ENCODE data around the gene DCLRE1B. TPM values are rescaled to one million over a fixed set of nuclear protein-coding genes. Genes with fewer than 3 reads are reported as not detected.
A peak's percentile ranks its signal among the peaks of the same experiment; 100 is the strongest.

Gene DCLRE1B
- total RNA-seq, 1 experiment from 2014 or later: 5.1 TPM

- DNase-seq (ENCODE audit: low read depth): no peak
- in situ Hi-C loops (cut with HindIII; ENCODE audit: low pct_unique_long_range_greater_than_20kb, low sequenced_read_pairs): no loop called here
These were observed 8.9 kb downstream of the DCLRE1B start for GRCh38 chr1:113913887-113914664.

GRCh38 chr1:113916974-113917373 lies 11.8 kb downstream of the DCLRE1B start:
- in situ Hi-C loops (cut with HindIII; ENCODE audit: low pct_unique_long_range_greater_than_20kb, low sequenced_read_pairs): no loop called here
- no peak for DNase-seq (ENCODE audit: low read depth)

GRCh38 chr1:113917400-113918082 lies 12.4 kb downstream of the DCLRE1B start:
- in situ Hi-C loops (cut with HindIII; ENCODE audit: low pct_unique_long_range_greater_than_20kb, low sequenced_read_pairs): no loop called here
- DNase-seq (ENCODE audit: low read depth): no peak

GRCh38 chr1:113918243-113918642 lies 13.1 kb downstream of the DCLRE1B start:
- no peak for DNase-seq (ENCODE audit: low read depth)
- in situ Hi-C loops (cut with HindIII; ENCODE audit: low pct_unique_long_range_greater_than_20kb, low sequenced_read_pairs): no loop called here

- no peak for DNase-seq (ENCODE audit: low read depth)
- in situ Hi-C loops (cut with HindIII; ENCODE audit: low pct_unique_long_range_greater_than_20kb, low sequenced_read_pairs): no loop called here
These were observed 17.8 kb downstream of the DCLRE1B start for GRCh38 chr1:113922957-113923356.

- DNase-seq (ENCODE audit: low read depth): no peak
- in situ Hi-C loops (cut with HindIII; ENCODE audit: low pct_unique_long_range_greater_than_20kb, low sequenced_read_pairs): no loop called here
These were observed 19.3 kb downstream of the DCLRE1B start for GRCh38 chr1:113924473-113924872.

- in situ Hi-C loops (cut with HindIII; ENCODE audit: low pct_unique_long_range_greater_than_20kb, low sequenced_read_pairs): no loop called here
- DNase-seq (ENCODE audit: low read depth): peak; percentile 14
These were observed 23.2 kb downstream of the DCLRE1B start for GRCh38 chr1:113928187-113928930.

GRCh38 chr1:113928941-113929749 lies 24.0 kb downstream of the DCLRE1B start, which contains the start of gene HIPK1:
TSS of gene HIPK1 (plus strand) at chr1:113929324.
- DNase-seq (ENCODE audit: low read depth): peak; percentile 80
- in situ Hi-C loops (cut with HindIII; ENCODE audit: low pct_unique_long_range_greater_than_20kb, low sequenced_read_pairs): no loop called here

GRCh38 chr1:113929750-113930498 lies 24.8 kb downstream of the DCLRE1B start:
- in situ Hi-C loops (cut with HindIII; ENCODE audit: low pct_unique_long_range_greater_than_20kb, low sequenced_read_pairs): no loop called here
- DNase-seq (ENCODE audit: low read depth): peak; percentile 46

- in situ Hi-C loops (cut with HindIII; ENCODE audit: low pct_unique_long_range_greater_than_20kb, low sequenced_read_pairs): no loop called here
- DNase-seq (ENCODE audit: low read depth): peak; percentile 58
These were observed 25.5 kb downstream of the DCLRE1B start for GRCh38 chr1:113930499-113931161.

GRCh38 chr1:113931451-113931851 lies 26.3 kb downstream of the DCLRE1B start:
- in situ Hi-C loops (cut with HindIII; ENCODE audit: low pct_unique_long_range_greater_than_20kb, low sequenced_read_pairs): no loop called here
- DNase-seq (ENCODE audit: low read depth): peak; percentile 59

- in situ Hi-C loops (cut with HindIII; ENCODE audit: low pct_unique_long_range_greater_than_20kb, low sequenced_read_pairs): no loop called here
These were observed 28.9 kb downstream of the DCLRE1B start for GRCh38 chr1:113934006-113934405.

GRCh38 chr1:113934511-113935055 lies 29.5 kb downstream of the DCLRE1B start:
- DNase-seq (ENCODE audit: low read depth): no peak
- in situ Hi-C loops (cut with HindIII; ENCODE audit: low pct_unique_long_range_greater_than_20kb, low sequenced_read_pairs): no loop called here

More at GRCh38 chr1:113934006-113934405, 28.9 kb downstream of the DCLRE1B start:
- DNase-seq (ENCODE audit: low read depth): no peak

GRCh38 chr1:113935176-113935575 lies 30.1 kb downstream of the DCLRE1B start:
- in situ Hi-C loops (cut with HindIII; ENCODE audit: low pct_unique_long_range_greater_than_20kb, low sequenced_read_pairs): no loop called here
- no peak for DNase-seq (ENCODE audit: low read depth)

GRCh38 chr1:113935970-113936369 lies 30.8 kb downstream of the DCLRE1B start:
- no peak for DNase-seq (ENCODE audit: low read depth)
- in situ Hi-C loops (cut with HindIII; ENCODE audit: low pct_unique_long_range_greater_than_20kb, low sequenced_read_pairs): no loop called here

- in situ Hi-C loops (cut with HindIII; ENCODE audit: low pct_unique_long_range_greater_than_20kb, low sequenced_read_pairs): no loop called here
- no peak for DNase-seq (ENCODE audit: low read depth)
These were observed 32.0 kb downstream of the DCLRE1B start for GRCh38 chr1:113937146-113937545.

- DNase-seq (ENCODE audit: low read depth): no peak
- in situ Hi-C loops (cut with HindIII; ENCODE audit: low pct_unique_long_range_greater_than_20kb, low sequenced_read_pairs): no loop called here
These were observed 33.1 kb downstream of the DCLRE1B start for GRCh38 chr1:113938192-113938591.
